Measurements from ENCODE around the gene KCTD4. TPM values are rescaled to one million over a fixed set of nuclear protein-coding genes. Genes with fewer than 3 reads are reported as not detected.

Gene KCTD4
- total and polyA plus RNA-seq, 2 experiments from 2014 or later, result 0.21 to 0.23 TPM

GRCh38 chr13:45199711-45200110, 1.1 kb downstream of the KCTD4 start:
- no peaks in the 10 kb centered on the region for H3K9me3 ChIP-seq (ENCODE audit: low read depth)
- DNase-seq (ENCODE audit: low spot score), result no peak
- no peaks in the 10 kb centered on the region for H3K9me2 ChIP-seq (replicated peaks; ENCODE audit: insufficient read depth)
- H3K27ac ChIP-seq, result no peak overlapping the region
- no peaks in the 10 kb centered on the region for H3K79me2 ChIP-seq
- 94% methylated on average over 4 of the region's 4 CpGs for WGBS (ENCODE audit: low lambda C conversion rate, missing lambda C conversion rate)
- no peak overlapping the region for H3K4me3 ChIP-seq
- H2AFZ ChIP-seq, result no peak overlapping the region
- H3K36me3 ChIP-seq (replicated peaks; ENCODE audit: insufficient read depth, low read depth), result no peaks in the 10 kb centered on the region
- TF ChIP-seq EZH2phosphoT487 (IDR thresholded peaks at IDR 0.05; ENCODE audit: low read depth, severe bottlenecking, unreplicated experiment), result no peak
- no peak for TF ChIP-seq EZH2 (IDR thresholded peaks at IDR 0.05; ENCODE audit: borderline replicate concordance)
- no peak for TF ChIP-seq CTCF (IDR thresholded peaks at IDR 0.05; ENCODE audit: poor library complexity)
- no peak overlapping the region for H3K4me2 ChIP-seq
- no peaks in the 10 kb centered on the region for H4K20me1 ChIP-seq (ENCODE audit: insufficient read depth, poor library complexity, severe bottlenecking)
- no peaks in the 10 kb centered on the region for H3K27me3 ChIP-seq
- peaks cover 7% of the 10 kb centered on the region for H3K4me1 ChIP-seq (ENCODE audit: insufficient read depth)

GRCh38 chr13:45198924-45199323, 1.9 kb downstream of the KCTD4 start:
- WGBS (ENCODE audit: low lambda C conversion rate, missing lambda C conversion rate), result 95% methylated on average over 3 of the region's 3 CpGs
- no peaks in the 10 kb centered on the region for H4K20me1 ChIP-seq (ENCODE audit: insufficient read depth, poor library complexity, severe bottlenecking)
- H3K4me1 ChIP-seq (ENCODE audit: insufficient read depth), result peaks cover 7% of the 10 kb centered on the region
- no peaks in the 10 kb centered on the region for H3K27me3 ChIP-seq
- no peak overlapping the region for H2AFZ ChIP-seq
- H3K9me3 ChIP-seq (ENCODE audit: low read depth), result no peaks in the 10 kb centered on the region
- H3K27ac ChIP-seq, result no peak overlapping the region
- no peaks in the 10 kb centered on the region for H3K36me3 ChIP-seq (replicated peaks; ENCODE audit: insufficient read depth, low read depth)
- DNase-seq (ENCODE audit: low spot score), result no peak
- H3K4me3 ChIP-seq, result no peak overlapping the region
- no peak overlapping the region for H3K4me2 ChIP-seq
- no peaks in the 10 kb centered on the region for H3K9me2 ChIP-seq (replicated peaks; ENCODE audit: insufficient read depth)
- TF ChIP-seq CTCF (IDR thresholded peaks at IDR 0.05; ENCODE audit: poor library complexity) (no peak), EZH2 (IDR thresholded peaks at IDR 0.05; ENCODE audit: borderline replicate concordance) (no peak), EZH2phosphoT487 (IDR thresholded peaks at IDR 0.05; ENCODE audit: low read depth, severe bottlenecking, unreplicated experiment) (no peak)
- H3K79me2 ChIP-seq, result no peaks in the 10 kb centered on the region

- H3K4me3 ChIP-seq, result no peak overlapping the region
- no peak overlapping the region for H2AFZ ChIP-seq
- H3K27me3 ChIP-seq, result no peaks in the 10 kb centered on the region
- no peak for TF ChIP-seq EZH2phosphoT487 (IDR thresholded peaks at IDR 0.05; ENCODE audit: low read depth, severe bottlenecking, unreplicated experiment)
- TF ChIP-seq CTCF (IDR thresholded peaks at IDR 0.05; ENCODE audit: poor library complexity), result no peak
- TF ChIP-seq EZH2 (IDR thresholded peaks at IDR 0.05; ENCODE audit: borderline replicate concordance), result no peak
- no peaks in the 10 kb centered on the region for H3K79me2 ChIP-seq
- no peaks in the 10 kb centered on the region for H3K9me3 ChIP-seq (ENCODE audit: low read depth)
- H3K36me3 ChIP-seq (replicated peaks; ENCODE audit: insufficient read depth, low read depth), result no peaks in the 10 kb centered on the region
- DNase-seq (ENCODE audit: low spot score), result no peak
- no peak overlapping the region for H3K27ac ChIP-seq
- H3K4me2 ChIP-seq, result no peak overlapping the region
- 81% methylated on average over 2 of the region's 2 CpGs for WGBS (ENCODE audit: low lambda C conversion rate, missing lambda C conversion rate)
- H3K4me1 ChIP-seq (ENCODE audit: insufficient read depth), result peaks cover 7% of the 10 kb centered on the region
- H3K9me2 ChIP-seq (replicated peaks; ENCODE audit: insufficient read depth), result no peaks in the 10 kb centered on the region
- H4K20me1 ChIP-seq (ENCODE audit: insufficient read depth, poor library complexity, severe bottlenecking), result no peaks in the 10 kb centered on the region
These were observed 2.8 kb downstream of the KCTD4 start for GRCh38 chr13:45198041-45198440.

- Histone ChIP-seq H3K4me2 (peak overlapping the region; percentile 0), H3K4me1 (ENCODE audit: insufficient read depth) (peaks cover 7% of the 10 kb centered on the region), H3K79me2 (no peaks in the 10 kb centered on the region), H3K36me3 (replicated peaks; ENCODE audit: insufficient read depth, low read depth) (no peaks in the 10 kb centered on the region), H3K27ac (no peak overlapping the region), H3K4me3 (no peak overlapping the region), H4K20me1 (ENCODE audit: insufficient read depth, poor library complexity, severe bottlenecking) (no peaks in the 10 kb centered on the region), H3K9me3 (ENCODE audit: low read depth) (no peaks in the 10 kb centered on the region), H2AFZ (no peak overlapping the region), H3K27me3 (no peaks in the 10 kb centered on the region), H3K9me2 (replicated peaks; ENCODE audit: insufficient read depth) (no peaks in the 10 kb centered on the region)
- no peak for TF ChIP-seq EZH2phosphoT487 (IDR thresholded peaks at IDR 0.05; ENCODE audit: low read depth, severe bottlenecking, unreplicated experiment)
- TF ChIP-seq CTCF (IDR thresholded peaks at IDR 0.05; ENCODE audit: poor library complexity), result no peak
- TF ChIP-seq EZH2 (IDR thresholded peaks at IDR 0.05; ENCODE audit: borderline replicate concordance), result no peak
- no peak for DNase-seq (ENCODE audit: low spot score)
- WGBS (ENCODE audit: low lambda C conversion rate, missing lambda C conversion rate), result 81% methylated on average over 1 of the region's 1 CpG
These were observed 4.2 kb downstream of the KCTD4 start for GRCh38 chr13:45196622-45197021.

Measured in hepatocyte (in vitro differentiated cells).